PC-9 (cell line): ENCODE results near the gene DUOXA2.

Experiments
- EZH2 ChIP-seq: fragments of 200-600 bp; sonication (generic); IDR thresholded peaks from 2 replicates; pipeline ENCODE4 v1.8.0; 2017; ENCODE audit warnings: antibody characterized with exemption, low read depth
- TF ChIP-seq, protein P1 (sequence below): fragments of 200-600 bp; sonication (generic); conservative IDR thresholded peaks from 2 replicates; pipeline ENCODE4 v1.6.1; 2017; ENCODE audit warnings: mixed run types, antibody characterized with exemption, mild to moderate bottlenecking, moderate library complexity

DNA sequence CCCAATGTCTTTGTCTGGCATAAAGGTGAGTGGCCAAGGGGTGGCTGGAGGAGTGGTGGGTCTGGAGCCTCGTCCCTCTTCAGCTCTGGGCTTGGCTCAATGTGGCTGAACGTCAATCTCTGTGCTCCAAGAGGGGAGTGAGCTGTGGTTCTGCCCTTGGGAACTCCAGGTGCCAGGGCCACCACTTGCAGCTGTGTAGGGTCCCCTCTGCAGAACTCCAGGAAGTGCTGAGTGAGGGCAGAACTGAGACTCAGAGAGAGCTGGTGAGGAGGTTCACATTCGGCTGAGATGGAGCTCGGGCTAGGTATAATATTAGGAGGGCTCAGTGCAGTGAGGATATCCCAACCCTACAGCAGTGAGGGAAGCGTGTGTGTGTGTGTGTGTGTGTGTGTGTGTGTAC is 27.3 kb downstream of the DUOXA2 start:
- TF ChIP-seq, protein P1, sequence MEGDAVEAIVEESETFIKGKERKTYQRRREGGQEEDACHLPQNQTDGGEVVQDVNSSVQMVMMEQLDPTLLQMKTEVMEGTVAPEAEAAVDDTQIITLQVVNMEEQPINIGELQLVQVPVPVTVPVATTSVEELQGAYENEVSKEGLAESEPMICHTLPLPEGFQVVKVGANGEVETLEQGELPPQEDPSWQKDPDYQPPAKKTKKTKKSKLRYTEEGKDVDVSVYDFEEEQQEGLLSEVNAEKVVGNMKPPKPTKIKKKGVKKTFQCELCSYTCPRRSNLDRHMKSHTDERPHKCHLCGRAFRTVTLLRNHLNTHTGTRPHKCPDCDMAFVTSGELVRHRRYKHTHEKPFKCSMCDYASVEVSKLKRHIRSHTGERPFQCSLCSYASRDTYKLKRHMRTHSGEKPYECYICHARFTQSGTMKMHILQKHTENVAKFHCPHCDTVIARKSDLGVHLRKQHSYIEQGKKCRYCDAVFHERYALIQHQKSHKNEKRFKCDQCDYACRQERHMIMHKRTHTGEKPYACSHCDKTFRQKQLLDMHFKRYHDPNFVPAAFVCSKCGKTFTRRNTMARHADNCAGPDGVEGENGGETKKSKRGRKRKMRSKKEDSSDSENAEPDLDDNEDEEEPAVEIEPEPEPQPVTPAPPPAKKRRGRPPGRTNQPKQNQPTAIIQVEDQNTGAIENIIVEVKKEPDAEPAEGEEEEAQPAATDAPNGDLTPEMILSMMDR = no peak
- TF ChIP-seq EZH2 = no peak
